Lower leg skin (tissue), 3 donors: ENCODE results near the gene LPA.

ENCODE experiments used
- CTCF ChIP-seq, 3 donors: fragments of 450-650 bp; IDR thresholded peaks; one replicate each; pipeline ENCODE4 v1.5.1; 2016; ENCODE audit warnings: antibody characterized with exemption in 3 of 3, mild to moderate bottlenecking in 3 of 3, moderate library complexity in 2 of 3
- POLR2A ChIP-seq, 2 donors: fragments of 450-650 bp; IDR thresholded peaks; one replicate each; pipeline ENCODE4 v1.6.1; 2016 to 2017; ENCODE audit warnings: antibody characterized with exemption in 2 of 2, mild to moderate bottlenecking in 1 of 2, moderate library complexity in 1 of 2

DNA sequence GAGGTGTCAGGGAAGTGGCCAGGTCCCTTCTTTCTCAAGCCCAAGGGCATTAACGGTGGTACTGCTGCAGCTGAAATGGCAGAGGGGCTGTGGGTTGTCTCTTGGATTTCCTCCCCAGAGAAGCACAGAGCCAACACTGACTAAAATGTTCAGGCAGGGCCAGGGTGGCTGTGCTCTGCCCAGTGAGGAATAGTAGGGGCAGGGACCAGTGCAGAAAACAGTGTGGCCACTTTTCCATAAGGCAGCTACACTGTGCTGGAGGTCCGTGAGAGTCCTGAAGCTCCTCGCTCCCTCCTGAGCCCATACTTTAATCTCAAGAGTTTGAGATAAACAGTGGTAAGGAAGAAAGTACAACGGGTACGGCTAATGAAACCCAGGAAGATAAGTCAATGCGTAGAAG, 4.5 kb downstream of the LPA start:
- no peak for TF ChIP-seq CTCF (IDR thresholded peaks at IDR 0.05)
- no peak for TF ChIP-seq POLR2A (IDR thresholded peaks at IDR 0.05)
